ENCODE results near the gene ORC5.
"Not testable (repeated sequence)": the region's sequence is repeated elsewhere in the genome, so short reads cannot be mapped to it uniquely, and the experiment has no call there.

The ORC5 gene

GRCh38 chr7:104207731-104208420, at the start of gene ORC5:
TSS of gene ORC5 (minus strand) at chr7:104208013. CDS start at chr7:104207904, 109 bp downstream.
- DNase-seq (ENCODE audit: low read depth in 2 of 2), result peak; percentile 51

- DNase-seq (ENCODE audit: low read depth in 2 of 2), result no peak
Observed at GRCh38 chr7:104255616-104256015, 47.8 kb upstream of the ORC5 start.

- no peak for DNase-seq (ENCODE audit: low read depth in 2 of 2)
Observed at GRCh38 chr7:104255194-104255593, 47.4 kb upstream of the ORC5 start.

- no peak for DNase-seq (ENCODE audit: low read depth in 2 of 2)
Observed at GRCh38 chr7:104254696-104255095, 46.9 kb upstream of the ORC5 start.

- DNase-seq (ENCODE audit: low read depth in 2 of 2), result no peak
Observed at GRCh38 chr7:104252409-104253134, 44.8 kb upstream of the ORC5 start.

GRCh38 chr7:104242638-104243037, 34.8 kb upstream of the ORC5 start:
- DNase-seq (ENCODE audit: low read depth in 2 of 2), result no peak

- DNase-seq (ENCODE audit: low read depth in 2 of 2), result no peak
Observed at GRCh38 chr7:104241538-104242209, 33.9 kb upstream of the ORC5 start.

- DNase-seq (ENCODE audit: low read depth in 2 of 2), result no peak
Observed at GRCh38 chr7:104241135-104241534, 33.3 kb upstream of the ORC5 start.

- DNase-seq (ENCODE audit: low read depth in 2 of 2), result no peak
Observed at GRCh38 chr7:104240401-104240800, 32.6 kb upstream of the ORC5 start.

- not testable (repeated sequence) for DNase-seq (ENCODE audit: low read depth in 2 of 2)
Observed at GRCh38 chr7:104234990-104235389, 27.2 kb upstream of the ORC5 start.

GRCh38 chr7:104231054-104232046, 23.5 kb upstream of the ORC5 start:
- DNase-seq (ENCODE audit: low read depth in 2 of 2), result no peak

GRCh38 chr7:104230606-104231005, 22.8 kb upstream of the ORC5 start:
- DNase-seq (ENCODE audit: low read depth in 2 of 2), result no peak

GRCh38 chr7:104228442-104228841, 20.6 kb upstream of the ORC5 start:
- no peak for DNase-seq (ENCODE audit: low read depth in 2 of 2)

- no peak for DNase-seq (ENCODE audit: low read depth in 2 of 2)
Observed at GRCh38 chr7:104225451-104225850, 17.6 kb upstream of the ORC5 start.

- no peak for DNase-seq (ENCODE audit: low read depth in 2 of 2)
Observed at GRCh38 chr7:104217620-104218019, 9.8 kb upstream of the ORC5 start.

- no peak for DNase-seq (ENCODE audit: low read depth in 2 of 2)
Observed at GRCh38 chr7:104209063-104209462, 1.2 kb upstream of the ORC5 start.

GRCh38 chr7:104208421-104208780, 588 bp upstream of the ORC5 start:
- DNase-seq (ENCODE audit: low read depth in 2 of 2), result no peak

GRCh38 chr7:104207348-104207730, 474 bp downstream of the ORC5 start:
- no peak for DNase-seq (ENCODE audit: low read depth in 2 of 2)

- DNase-seq (ENCODE audit: low read depth in 2 of 2), result no peak
Observed at GRCh38 chr7:104206841-104207240, 972 bp downstream of the ORC5 start.

- DNase-seq (ENCODE audit: low read depth in 2 of 2), result no peak
Observed at GRCh38 chr7:104198673-104199278, 9.0 kb downstream of the ORC5 start.

- DNase-seq (ENCODE audit: low read depth in 2 of 2), result no peak
Observed at GRCh38 chr7:104196161-104196560, 11.7 kb downstream of the ORC5 start.

Data from stimulated activated CD8-positive, alpha-beta memory T cell treated with anti-CD3 and anti-CD28 coated beads, Interleukin-7, amount 100 ng/mL, for 1 hour (primary cell).